GM23248 (cell line): ENCODE results near the gene LIMA1. TPM values are rescaled to one million over a fixed set of nuclear protein-coding genes. Genes with fewer than 3 reads are reported as not detected.
A peak's percentile ranks its signal among the peaks of the same experiment; 100 is the strongest.

Experiments used
- DNase-seq: peaks from one replicate; pipeline ENCODE4 v3.0.0-alpha.2; 2015
- H2AFZ ChIP-seq: fragments of 200-600 bp; sonication (generic); 2 replicates; pipeline ENCODE4 v1.6.1; 2016; ENCODE audit warnings: antibody characterized with exemption
- H3F3A ChIP-seq: fragments of 200-600 bp; sonication (generic); 2 replicates; pipeline ENCODE4 v1.6.1; 2016; ENCODE audit warnings: mild to moderate bottlenecking, antibody characterized with exemption, mixed run types; ENCODE audit not compliant: insufficient read depth
- H3K27ac ChIP-seq: fragments of 200-600 bp; sonication (generic); 2 replicates; pipeline ENCODE4 v1.5.1; 2016; ENCODE audit warnings: mild to moderate bottlenecking
- H3K27me3 ChIP-seq: fragments of 200-600 bp; sonication (generic); replicated peaks from 2 replicates; pipeline ENCODE4 v1.6.1; 2016; ENCODE audit warnings: mild to moderate bottlenecking; ENCODE audit not compliant: insufficient read depth
- H3K36me3 ChIP-seq: fragments of 200-600 bp; sonication (generic); 2 replicates; pipeline ENCODE4 v1.6.1; 2016; ENCODE audit warnings: low read depth, mild to moderate bottlenecking
- H3K4me1 ChIP-seq: fragments of 200-600 bp; sonication (generic); 2 replicates; pipeline ENCODE4 v1.6.1; 2016; ENCODE audit warnings: mild to moderate bottlenecking; ENCODE audit not compliant: insufficient read depth
- H3K4me2 ChIP-seq: fragments of 200-600 bp; sonication (generic); one replicate; pipeline ENCODE4 v1.6.1; 2016; ENCODE audit warnings: mild to moderate bottlenecking; ENCODE audit not compliant: unreplicated experiment
- H3K4me3 ChIP-seq: fragments of 200-600 bp; sonication (generic); 2 replicates; pipeline ENCODE4 v1.5.1; 2016; ENCODE audit warnings: mild to moderate bottlenecking
- H3K79me2 ChIP-seq: fragments of 200-600 bp; sonication (generic); 2 replicates; pipeline ENCODE4 v1.6.1; 2016; ENCODE audit warnings: mild to moderate bottlenecking; ENCODE audit not compliant: insufficient read depth
- H3K9ac ChIP-seq: fragments of 200-600 bp; sonication (generic); 2 replicates; pipeline ENCODE4 v1.6.1; 2016; ENCODE audit warnings: mild to moderate bottlenecking
- H3K9me2 ChIP-seq: fragments of 200-600 bp; sonication (generic); 2 replicates; pipeline ENCODE4 v1.6.1; 2016; ENCODE audit warnings: mixed run types, mild to moderate bottlenecking, moderate library complexity; ENCODE audit not compliant: insufficient read depth
- H3K9me3 ChIP-seq: fragments of 200-600 bp; sonication (generic); one replicate; pipeline ENCODE4 v1.6.1; 2017; ENCODE audit warnings: low read depth
- H4K20me1 ChIP-seq: fragments of 200-600 bp; sonication (generic); 2 replicates; pipeline ENCODE4 v1.6.0; 2016; ENCODE audit not compliant: insufficient read depth
- EZH2 ChIP-seq: fragments of 200-600 bp; sonication (generic); IDR thresholded peaks from 2 replicates; pipeline ENCODE4 v1.6.1; 2018; ENCODE audit warnings: antibody characterized with exemption, mild to moderate bottlenecking; ENCODE audit not compliant: insufficient read depth, poor library complexity, severe bottlenecking
- EZH2phosphoT487 ChIP-seq: fragments of 200-600 bp; sonication (generic); IDR thresholded peaks from 2 replicates; pipeline ENCODE4 v1.6.1; 2018; ENCODE audit warnings: antibody characterized with exemption, moderate library complexity, mild to moderate bottlenecking, low read depth; ENCODE audit not compliant: insufficient read depth
- WGBS, 2 experiments: methylation state at CpG; one replicate each; pipeline ENCODE4 v1.1.6; 2015 to 2017; ENCODE audit warnings: low lambda C conversion rate in 2 of 2, low coverage in 1 of 2; ENCODE audit errors: missing lambda C conversion rate in 2 of 2; 5-methylcytosine and 5-hydroxymethylcytosine counted together
- in situ Hi-C: fragments of 300-500 bp; cut with MboI; formaldehyde crosslinking; loops from 2 replicates; pipeline ENCODE4 v1.15.0; 2020
- polyA plus RNA-seq: library from polyadenylated mRNA; unstranded; fragments of >200 nt; fragmentation: Nextera tagmentation; extraction: Ambion mirVana; gene quantifications from 2 replicates; pipeline ENCODE4 v1.2.1, GENCODE V29; 2016
- total RNA-seq: library from RNA; depleted of rRNA; stranded (reverse); fragments of >200 nt; shearing (Covaris generic); gene quantifications from 2 replicates; pipeline ENCODE4 v1.2.3, GENCODE V29; 2014

The LIMA1 gene
- total and polyA plus RNA-seq, 2 experiments from 2014 or later, result 180 to 256 TPM

DNA sequence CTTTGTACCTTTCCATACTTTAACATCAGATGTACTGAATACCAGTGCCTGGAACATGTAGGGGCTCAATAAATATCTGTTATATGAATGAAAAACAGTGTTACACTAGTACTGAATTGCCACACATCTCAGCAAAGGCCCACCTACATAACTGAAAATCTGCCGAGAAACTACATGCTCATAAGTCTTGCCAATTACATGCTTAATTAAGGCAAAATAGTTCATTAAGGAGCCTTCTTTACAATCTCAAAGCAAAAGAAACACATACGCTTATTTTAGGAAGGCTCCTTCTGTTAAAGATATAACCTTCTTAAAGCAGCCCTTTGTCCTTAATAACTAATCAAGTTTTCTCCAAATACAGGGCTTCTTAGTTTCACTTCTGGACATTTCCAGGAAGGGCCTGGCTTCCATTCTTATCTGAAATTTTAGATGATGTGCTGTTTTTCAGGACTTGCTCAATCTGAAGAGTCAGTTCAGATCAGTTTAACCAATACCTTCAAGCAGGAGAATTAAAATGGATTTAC lies 11.5 kb downstream of the LIMA1 start:
- WGBS, 2 experiments, result 45 to 51% methylated on average over 2 of the region's 2 CpGs
- no peak for TF ChIP-seq EZH2
- no peak for TF ChIP-seq EZH2phosphoT487
- Histone ChIP-seq H2AFZ (peak overlapping the region; percentile 83), H3K4me3 (peak overlapping the region; percentile 54), H3K9me2 (no peaks in the 10 kb centered on the region), H3K27me3 (no peaks in the 10 kb centered on the region), H3K4me2 (peak overlapping the region; percentile 88), H3K27ac (peak overlapping the region; percentile 52), H3F3A (peaks cover 8% of the 10 kb centered on the region), H3K9ac (peak overlapping the region; percentile 55), H3K79me2 (0 out of 2 replicates have a peak, but pooled peaks cover 7% of the 10 kb centered on the region), H4K20me1 (no peaks in the 10 kb centered on the region), H3K9me3 (no peaks in the 10 kb centered on the region), H3K36me3 (no peaks in the 10 kb centered on the region), H3K4me1 (peaks cover 12% of the 10 kb centered on the region)
- DNase-seq, result peak; percentile 55
- in situ Hi-C loops, result no loop called here

DNA sequence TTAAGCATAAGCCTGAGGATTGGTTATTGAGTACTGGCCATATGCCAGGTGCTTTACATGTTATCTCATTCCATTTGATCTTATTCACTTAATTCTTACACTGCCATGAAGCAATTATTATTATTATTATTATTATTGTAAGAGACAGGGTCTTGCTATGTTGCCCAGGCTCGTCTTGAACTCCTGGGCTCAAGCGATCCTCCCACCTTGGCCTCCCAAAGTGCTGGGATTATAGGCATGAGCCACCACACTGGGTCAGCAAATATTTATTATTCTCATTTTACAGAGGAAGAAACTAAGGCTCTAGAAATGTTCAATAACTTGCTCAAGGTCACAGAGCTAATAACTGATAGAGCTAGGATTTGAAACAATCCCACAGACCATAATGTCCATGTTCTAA lies 14.8 kb downstream of the LIMA1 start:
- Histone ChIP-seq H3F3A (peaks cover 8% of the 10 kb centered on the region), H4K20me1 (no peaks in the 10 kb centered on the region), H2AFZ (no peak overlapping the region), H3K27ac (no peak overlapping the region), H3K79me2 (0 out of 2 replicates have a peak, but pooled peaks cover 7% of the 10 kb centered on the region), H3K9me3 (no peaks in the 10 kb centered on the region), H3K4me3 (no peak overlapping the region), H3K9me2 (no peaks in the 10 kb centered on the region), H3K27me3 (no peaks in the 10 kb centered on the region), H3K4me2 (no peak overlapping the region), H3K9ac (no peak overlapping the region), H3K4me1 (peaks cover 12% of the 10 kb centered on the region), H3K36me3 (no peaks in the 10 kb centered on the region)
- DNase-seq, result no peak
- in situ Hi-C loops, result no loop called here
- no peak for TF ChIP-seq EZH2phosphoT487
- TF ChIP-seq EZH2, result no peak
- WGBS, 2 experiments, result 89 to 90% methylated on average over 2 of the region's 2 CpGs

DNA sequence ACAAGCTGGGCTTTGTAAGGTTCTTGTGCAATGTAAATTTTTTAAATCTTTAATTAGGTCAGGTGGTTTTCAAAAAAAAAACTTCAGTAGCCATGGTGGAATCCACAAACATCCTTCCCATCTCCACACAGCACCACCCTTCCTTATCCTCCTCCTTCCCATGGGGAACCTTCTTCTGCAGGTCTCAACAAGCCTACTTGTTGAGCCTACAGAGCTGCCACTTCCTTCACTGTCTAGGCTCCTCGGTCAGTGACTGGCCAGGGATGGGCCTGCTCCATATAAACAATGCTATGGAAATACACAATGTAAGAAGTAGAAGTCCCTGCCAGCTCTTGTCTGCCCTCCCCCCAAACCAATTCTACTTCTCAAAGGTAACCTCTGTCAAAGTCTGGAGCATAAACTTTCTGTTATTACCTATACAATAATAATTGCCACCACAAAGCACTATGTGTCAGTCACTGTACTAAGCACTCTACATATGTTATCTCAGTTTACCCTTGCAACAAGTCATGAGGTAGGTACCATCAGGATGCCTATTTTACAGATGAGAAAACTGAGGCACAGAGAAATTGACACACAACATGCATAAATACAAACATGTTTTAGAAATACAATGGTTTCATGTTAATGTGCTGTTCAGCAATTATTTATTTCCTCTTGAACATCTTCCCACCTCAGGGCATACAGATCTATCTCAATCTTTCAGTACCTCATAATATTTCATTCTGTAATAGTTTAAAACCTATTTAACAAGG lies 17.4 kb downstream of the LIMA1 start:
- WGBS, 2 experiments, result 95 to 97% methylated on average over 1 of the region's 1 CpG
- 0 out of 2 replicates have a peak, but pooled peaks cover 7% of the 10 kb centered on the region for H3K79me2 ChIP-seq
- TF ChIP-seq EZH2 (no peak), EZH2phosphoT487 (no peak)
- H3K4me2 ChIP-seq, result no peak overlapping the region
- H3K9me2 ChIP-seq, result no peaks in the 10 kb centered on the region
- H3K27me3 ChIP-seq, result no peaks in the 10 kb centered on the region
- no peaks in the 10 kb centered on the region for H3K36me3 ChIP-seq
- in situ Hi-C loops, result no loop called here
- peaks cover 5% of the 10 kb centered on the region; the same call in 1 of the 2 replicates for H3K4me1 ChIP-seq
- no peak for DNase-seq
- no peaks in the 10 kb centered on the region for H3K9me3 ChIP-seq
- no peak overlapping the region for H3K9ac ChIP-seq
- H3K27ac ChIP-seq, result no peak overlapping the region
- peaks cover 3% of the 10 kb centered on the region; the same call in 1 of the 2 replicates for H3F3A ChIP-seq
- 0 out of 2 replicates have a peak, but pooled peaks cover 3% of the 10 kb centered on the region for H4K20me1 ChIP-seq
- no peak overlapping the region for H3K4me3 ChIP-seq
- no peak overlapping the region for H2AFZ ChIP-seq

DNA sequence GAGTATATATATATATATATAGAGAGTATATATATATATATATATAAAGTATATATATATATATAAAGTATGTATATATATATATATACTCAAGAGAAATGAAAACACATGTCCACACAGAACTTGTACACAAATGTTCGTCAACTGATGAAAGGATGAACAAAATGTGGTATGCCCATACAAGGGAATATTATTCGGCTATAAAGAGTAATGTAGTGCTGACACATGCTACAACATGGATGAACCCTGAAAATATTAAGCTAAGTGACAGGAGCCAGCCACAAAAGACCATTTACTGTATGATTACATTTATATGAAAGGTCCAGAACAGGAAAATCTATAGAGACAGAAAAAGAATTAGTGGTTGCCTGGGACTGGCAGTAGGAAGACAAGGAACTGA lies 19.5 kb downstream of the LIMA1 start:
- Histone ChIP-seq H3K9ac (no peak overlapping the region), H3F3A (peaks cover 18% of the 10 kb centered on the region), H3K27me3 (no peaks in the 10 kb centered on the region), H3K9me3 (no peaks in the 10 kb centered on the region), H3K36me3 (no peaks in the 10 kb centered on the region), H3K4me3 (no peak overlapping the region), H3K79me2 (0 out of 2 replicates have a peak, but pooled peaks cover 1% of the 10 kb centered on the region), H3K9me2 (no peaks in the 10 kb centered on the region), H3K27ac (no peak overlapping the region), H4K20me1 (0 out of 2 replicates have a peak, but pooled peaks cover 3% of the 10 kb centered on the region), H3K4me1 (peaks cover 19% of the 10 kb centered on the region), H2AFZ (no peak overlapping the region), H3K4me2 (no peak overlapping the region)
- 80 to 82% methylated on average over 2 of the region's 2 CpGs for WGBS, 2 experiments
- in situ Hi-C loops, result no loop called here
- no peak for TF ChIP-seq EZH2
- TF ChIP-seq EZH2phosphoT487, result no peak
- no peak for DNase-seq
